Stomach (tissue), 19 donors: ENCODE results near the gene ADAMTSL4. TPM values are rescaled to one million over a fixed set of nuclear protein-coding genes. Genes with fewer than 3 reads are reported as not detected.
A peak's percentile ranks its signal among the peaks of the same experiment; 100 is the strongest.

Experiments
- DNase-seq, 2 donors: peaks; one replicate each; pipeline versions ENCODE4 v3.0.0 to v3.0.0-alpha.2; 2013 to 2019
- H3K27ac ChIP-seq, 5 donors: fragments of 200-600 bp in 4 of 5; sonication (generic) in 4 of 5; one replicate each; pipeline ENCODE4 v1.5.1; 2013 to 2019; ENCODE audit warnings: mild to moderate bottlenecking in 1 of 5, moderate library complexity in 1 of 5
- H3K27me3 ChIP-seq, 3 donors: fragments of 200-600 bp; sonication (generic); one replicate each; pipeline ENCODE4 v1.5.1; 2017 to 2019; ENCODE audit warnings: mixed run types in 1 of 3
- H3K36me3 ChIP-seq, 4 donors: fragments of 200-600 bp; sonication (generic); 1 replicate in 3 of 4; 2 replicates in 1 of 4; pipeline ENCODE4 v1.5.1; 2016 to 2019
- H3K4me1 ChIP-seq, 4 donors: fragments of 200-600 bp; sonication (generic); one replicate each; pipeline ENCODE4 v1.5.1; 2016 to 2019
- H3K4me3 ChIP-seq, 4 donors: fragments of 200-600 bp; sonication (generic) in 3 of 4; one replicate each; pipeline ENCODE4 v1.5.1; 2016 to 2019; ENCODE audit warnings: mild to moderate bottlenecking in 1 of 4
- H3K9me3 ChIP-seq, 4 donors: fragments of 200-600 bp; sonication (generic); one replicate each; pipeline ENCODE4 v1.5.1; 2016 to 2019
- EP300 ChIP-seq: sonication (generic); formaldehyde crosslinking; IDR thresholded peaks from one replicate; pipeline ENCODE4 v1.6.1; 2017; ENCODE audit warnings: antibody characterized with exemption
- POLR2A ChIP-seq, 4 donors: fragments of 450-650 bp; IDR thresholded peaks; one replicate each; pipeline ENCODE4 v1.6.1; 2016; ENCODE audit warnings: antibody characterized with exemption in 4 of 4, control low read depth in 2 of 4, mild to moderate bottlenecking in 1 of 4, moderate library complexity in 1 of 4
- POLR2AphosphoS5 ChIP-seq, 3 donors: sonication (generic); formaldehyde crosslinking; IDR thresholded peaks; one replicate each; pipeline ENCODE4 v1.6.1; 2016; ENCODE audit warnings: antibody characterized with exemption in 3 of 3
- WGBS, 5 donors: extraction: QIAGEN DNeasy Blood & Tissue Kit in 3 of 5; methylation state at CpG; one replicate each; pipeline versions ENCODE4 v1.1.5 to v1.1.7; 2013 to 2018; 5-methylcytosine and 5-hydroxymethylcytosine counted together
- intact Hi-C: fragments of 100-400 bp; cut with DNase I; formaldehyde crosslinking; loops from one replicate; pipeline ENCODE4 v1.15.1; 2023; ENCODE audit warnings: low total_unique reads
- long read RNA-seq, 10 donors: transcript quantifications; one replicate each; lab custom pipeline, GENCODE V29; 2026
- polyA plus RNA-seq, 3 donors: library from polyadenylated mRNA; stranded (reverse); fragments of 200-250 nt; gene quantifications; one replicate each; pipeline ENCODE4 v1.2.3, GENCODE V29; 2013
- total RNA-seq, 5 donors: library from RNA; depleted of rRNA; stranded (reverse); fragments of >200 nt; gene quantifications; one replicate each; pipeline versions ENCODE4 v1.1.0 to v1.2.3, GENCODE V29; 2014 to 2016
- TF ChIP-seq, protein P1 (sequence below), 7 experiments: fragments of 450-650 bp in 4 of 7; fragments of 200-600 bp in 3 of 7; sonication (generic) in 3 of 7; IDR thresholded peaks; one replicate each; pipeline ENCODE4 v1.5.1; 2016 to 2019; ENCODE audit warnings: antibody characterized with exemption in 7 of 7, control low read depth in 2 of 7, mild to moderate bottlenecking in 1 of 7
- donor health status: healthy with polysubstance abuse.
- donor health status: Bipolar disorder and iron deficiency.
- donor health status: healthy.

ADAMTSL4 gene
- total RNA-seq (10 to 100 TPM in 3 of 5 donors, 1 to 10 TPM in 2; 4.9 to 32.3 (median 11.7) TPM), polyA plus RNA-seq (10 to 100 TPM in 1 of 3 donors, 1 to 10 TPM in 2; 7.5 to 54.2 (median 8.7) TPM)
- long read RNA-seq, donor 1 = 0 reads
- long read RNA-seq, donor 2, full-length matches to known transcripts = 3 of 3 reads
- long read RNA-seq, donor 2, partial matches to known transcripts = 0 of 3 reads
- long read RNA-seq, donor 2, other reads (novel, unspliced or antisense) = 0 of 3 reads
- long read RNA-seq, donor 3 = 0 reads
- long read RNA-seq, donor 4 = 0 reads
- long read RNA-seq, donor 5, partial matches to known transcripts = 8 of 9 reads
- long read RNA-seq, donor 5, other reads (novel, unspliced or antisense) = 0 of 9 reads
- long read RNA-seq, donor 6 = 0 reads
- long read RNA-seq, donor 7, partial matches to known transcripts = 0 of 3 reads
- long read RNA-seq, donor 7, other reads (novel, unspliced or antisense) = 0 of 3 reads
- long read RNA-seq, donor 8, full-length matches to known transcripts = 1 of 1 reads
- long read RNA-seq, donor 8, partial matches to known transcripts = 0 of 1 reads
- long read RNA-seq, donor 8, other reads (novel, unspliced or antisense) = 0 of 1 reads
- long read RNA-seq, donor 9, partial matches to known transcripts = 5 of 6 reads
- long read RNA-seq, donor 9, other reads (novel, unspliced or antisense) = 0 of 6 reads
- long read RNA-seq, donor 10, partial matches to known transcripts = 0 of 1 reads
- long read RNA-seq, donor 10, other reads (novel, unspliced or antisense) = 0 of 1 reads

GRCh38 chr1:150548632-150549495 is at the start of gene ADAMTSL4:
Gene ADAMTSL4, plus strand, starts transcription at chr1:150549408. Its CDS starts 2,881 bp downstream, at chr1:150552289.
- intact Hi-C loops = no loop called here
- peaks cover 38 to 66% (median 50%) of the 10 kb centered on the region in 4 donors for H3K4me1 ChIP-seq

GRCh38 chr1:150505431-150505830 is 43.8 kb upstream of the ADAMTSL4 start:
- Histone ChIP-seq H3K27ac (no peak overlapping the region), H3K4me3 (no peak overlapping the region), H3K9me3 (no peaks in the 10 kb centered on the region), H3K4me1 (peaks cover 0 to 22% (median 9%) of the 10 kb centered on the region in 4 donors), H3K36me3 (peaks cover 26 to 75% (median 67%) of the 10 kb centered on the region in 4 donors), H3K27me3 (no peaks in the 10 kb centered on the region)
- DNase-seq = no peak
- intact Hi-C loops = no loop called here
- 85 to 92% (median 89%) methylated on average over 5 to 6 of the region's 6 CpGs for whole genome bisulfite sequencing, 5 donors
- TF ChIP-seq EP300 (no peak), POLR2A (IDR thresholded peaks at IDR 0.05) (no peak), POLR2AphosphoS5 (IDR thresholded peaks at IDR 0.05) (no peak)
- TF ChIP-seq, protein P1, sequence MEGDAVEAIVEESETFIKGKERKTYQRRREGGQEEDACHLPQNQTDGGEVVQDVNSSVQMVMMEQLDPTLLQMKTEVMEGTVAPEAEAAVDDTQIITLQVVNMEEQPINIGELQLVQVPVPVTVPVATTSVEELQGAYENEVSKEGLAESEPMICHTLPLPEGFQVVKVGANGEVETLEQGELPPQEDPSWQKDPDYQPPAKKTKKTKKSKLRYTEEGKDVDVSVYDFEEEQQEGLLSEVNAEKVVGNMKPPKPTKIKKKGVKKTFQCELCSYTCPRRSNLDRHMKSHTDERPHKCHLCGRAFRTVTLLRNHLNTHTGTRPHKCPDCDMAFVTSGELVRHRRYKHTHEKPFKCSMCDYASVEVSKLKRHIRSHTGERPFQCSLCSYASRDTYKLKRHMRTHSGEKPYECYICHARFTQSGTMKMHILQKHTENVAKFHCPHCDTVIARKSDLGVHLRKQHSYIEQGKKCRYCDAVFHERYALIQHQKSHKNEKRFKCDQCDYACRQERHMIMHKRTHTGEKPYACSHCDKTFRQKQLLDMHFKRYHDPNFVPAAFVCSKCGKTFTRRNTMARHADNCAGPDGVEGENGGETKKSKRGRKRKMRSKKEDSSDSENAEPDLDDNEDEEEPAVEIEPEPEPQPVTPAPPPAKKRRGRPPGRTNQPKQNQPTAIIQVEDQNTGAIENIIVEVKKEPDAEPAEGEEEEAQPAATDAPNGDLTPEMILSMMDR (IDR thresholded peaks at IDR 0.05) = no peak

More at GRCh38 chr1:150548632-150549495, at the start of gene ADAMTSL4:
- H3K36me3 ChIP-seq = peaks cover 0 to 3% (median 0%) of the 10 kb centered on the region in 4 donors
- peak in 2 of 3 donors; percentile 6 to 32 for TF ChIP-seq POLR2AphosphoS5 (IDR thresholded peaks at IDR 0.05)
- TF ChIP-seq, protein P1 (IDR thresholded peaks at IDR 0.05) = no peak
- DNase-seq = peak; percentile 72 to 88
- WGBS, 5 donors = 0 to 3% (median 1%) methylated on average over 11 to 91 of the region's 91 CpGs
- H3K9me3 ChIP-seq = no peaks in the 10 kb centered on the region
- H3K27me3 ChIP-seq = no peaks in the 10 kb centered on the region
- peak within 1 kb of the TSS; percentile 77 to 93 (median 85) for H3K27ac ChIP-seq
- peak within 1 kb of the TSS; percentile 51 to 62 (median 57) for H3K4me3 ChIP-seq

- peak within 1 kb of the TSS in 4 of 5 donors; percentile 60 to 71 (median 64) for H3K27ac ChIP-seq
- intact Hi-C loops = no loop called here
- H3K4me3 ChIP-seq = peak within 1 kb of the TSS in 3 of 4 donors; percentile 5 to 15 (median 7)
Measured at GRCh38 chr1:150507912-150508864, 41.0 kb upstream of the ADAMTSL4 start, which contains the start of gene ECM1. Gene ECM1, plus strand, starts transcription at chr1:150508109. Its CDS starts 101 bp downstream, at chr1:150508210.

More at GRCh38 chr1:150507912-150508864, 41.0 kb upstream of the ADAMTSL4 start, which contains the start of gene ECM1:
- peak in 1 of 3 donors; percentile 21 for TF ChIP-seq POLR2AphosphoS5 (IDR thresholded peaks at IDR 0.05)
- TF ChIP-seq, protein P1 (IDR thresholded peaks at IDR 0.05) = no peak
- H3K36me3 ChIP-seq = peaks cover 26 to 62% (median 57%) of the 10 kb centered on the region in 4 donors
- H3K27me3 ChIP-seq = no peaks in the 10 kb centered on the region
- no peaks in the 10 kb centered on the region for H3K9me3 ChIP-seq
- peak; percentile 33 to 60 for DNase-seq
- H3K4me1 ChIP-seq = peaks cover 0 to 28% (median 9%) of the 10 kb centered on the region in 4 donors
- WGBS, 5 donors = 47 to 63% (median 53%) methylated on average over 6 to 7 of the region's 7 CpGs
